GM08714 (cell line): ENCODE measurements around the gene PPIA.

Experiments used
- H3K4me3 ChIP-seq: fragments of 200-500 bp; sonication (Bioruptor generic); 2 replicates; pipeline ENCODE4 v1.5.1; 2014; ENCODE audit warnings: mild to moderate bottlenecking, low read length, inconsistent platforms
- ZNF274 ChIP-seq: IDR thresholded peaks from 2 replicates; pipeline ENCODE4 v1.6.1; 2012; ENCODE audit warnings: mild to moderate bottlenecking, low read depth, low read length

Gene PPIA

DNA sequence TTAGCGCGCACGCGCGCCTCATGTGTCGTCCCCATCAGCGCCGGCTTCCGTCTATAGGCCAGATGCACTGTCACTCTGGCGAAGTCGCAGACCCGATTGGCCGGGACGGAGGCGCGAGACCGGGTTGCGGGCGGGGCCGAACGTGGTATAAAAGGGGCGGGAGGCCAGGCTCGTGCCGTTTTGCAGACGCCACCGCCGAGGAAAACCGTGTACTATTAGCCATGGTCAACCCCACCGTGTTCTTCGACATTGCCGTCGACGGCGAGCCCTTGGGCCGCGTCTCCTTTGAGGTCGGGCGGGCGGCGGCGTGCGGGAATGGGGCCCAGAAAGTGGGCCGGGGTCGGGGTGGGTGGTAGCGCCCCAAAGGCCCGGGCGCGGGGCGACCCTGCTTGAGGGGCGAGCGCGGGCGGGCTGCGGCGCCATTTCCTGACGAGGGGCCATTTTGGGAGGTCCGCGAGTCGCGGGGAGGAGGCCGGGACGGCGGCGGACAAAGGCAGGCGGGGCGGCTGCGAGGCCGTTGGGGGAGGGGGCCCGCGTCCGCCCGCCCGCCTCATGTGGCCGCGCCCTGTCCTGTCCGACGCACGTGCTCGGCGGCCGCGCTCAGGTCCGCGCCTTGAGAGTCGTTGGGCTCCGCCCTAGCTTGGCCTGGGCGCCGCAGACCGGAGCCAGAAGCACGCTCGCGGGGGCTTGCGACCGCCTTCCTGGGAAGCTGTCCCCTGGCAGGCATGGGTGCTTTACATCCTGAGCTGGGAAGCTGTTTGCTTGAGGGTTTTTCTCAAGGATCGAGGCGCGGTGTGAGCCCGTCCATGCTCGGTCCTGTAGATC lies at the start of gene PPIA:
TSS of gene PPIA (plus strand) at position 178 of the 825 bp plus-strand sequence. CDS start at position 222, 44 bp downstream.
- no peak for TF ChIP-seq ZNF274

DNA sequence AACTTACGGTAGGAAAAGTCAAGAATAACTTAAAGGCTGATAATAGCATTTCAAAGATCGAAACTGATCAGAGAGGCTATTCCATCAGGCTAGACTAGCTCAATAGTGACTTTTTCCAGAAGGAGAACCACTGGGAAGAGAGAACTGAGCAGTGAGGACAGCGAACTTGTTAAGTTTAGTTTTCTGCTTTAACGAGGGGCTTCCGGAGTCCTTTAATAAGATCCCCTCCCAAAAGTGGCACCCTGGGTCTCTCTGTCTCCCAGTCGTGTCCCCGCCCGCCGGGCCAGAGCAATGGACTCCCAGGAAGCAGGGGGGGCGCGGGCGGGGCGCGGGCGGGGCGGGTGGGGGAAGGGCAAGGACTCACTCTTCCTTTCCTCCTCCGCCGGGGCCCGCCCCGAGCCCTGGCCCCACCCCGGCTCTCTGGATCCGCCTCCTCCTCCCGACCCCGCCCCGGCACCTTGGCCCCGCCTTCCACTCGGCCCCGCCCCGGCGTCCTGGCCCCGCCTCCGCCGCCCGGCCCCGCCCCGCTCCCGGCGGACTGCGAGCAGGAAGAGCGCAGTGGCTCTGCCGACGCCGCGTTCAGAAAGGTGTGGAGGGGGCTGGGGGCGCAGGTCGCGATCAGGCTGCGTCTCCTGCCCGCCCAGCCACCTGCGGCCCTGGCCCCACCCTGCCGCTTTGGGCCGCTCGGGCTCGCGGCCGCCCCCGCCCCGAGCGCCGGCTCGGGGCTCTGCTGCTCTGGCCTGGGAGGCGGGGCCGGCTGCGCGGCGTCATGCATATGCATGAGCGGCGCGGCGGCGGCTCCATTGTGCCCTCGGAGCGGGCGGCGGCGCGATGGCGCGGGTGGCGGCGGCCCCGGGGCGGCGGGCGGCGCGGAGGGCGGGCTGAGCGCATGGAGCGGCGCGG lies 48.2 kb upstream of the PPIA start, which contains the start of gene ZMIZ2:
TSS of gene ZMIZ2 (plus strand) at position 803 of the 903 bp plus-strand sequence. CDS start 7,403 bp downstream, outside the sequence.
- TF ChIP-seq ZNF274: no peak
- peak within 1 kb of the TSS; percentile 87 for H3K4me3 ChIP-seq

More for the DNA sequence above, at the start of gene PPIA:
- peak within 1 kb of the TSS; percentile 98 for H3K4me3 ChIP-seq

DNA sequence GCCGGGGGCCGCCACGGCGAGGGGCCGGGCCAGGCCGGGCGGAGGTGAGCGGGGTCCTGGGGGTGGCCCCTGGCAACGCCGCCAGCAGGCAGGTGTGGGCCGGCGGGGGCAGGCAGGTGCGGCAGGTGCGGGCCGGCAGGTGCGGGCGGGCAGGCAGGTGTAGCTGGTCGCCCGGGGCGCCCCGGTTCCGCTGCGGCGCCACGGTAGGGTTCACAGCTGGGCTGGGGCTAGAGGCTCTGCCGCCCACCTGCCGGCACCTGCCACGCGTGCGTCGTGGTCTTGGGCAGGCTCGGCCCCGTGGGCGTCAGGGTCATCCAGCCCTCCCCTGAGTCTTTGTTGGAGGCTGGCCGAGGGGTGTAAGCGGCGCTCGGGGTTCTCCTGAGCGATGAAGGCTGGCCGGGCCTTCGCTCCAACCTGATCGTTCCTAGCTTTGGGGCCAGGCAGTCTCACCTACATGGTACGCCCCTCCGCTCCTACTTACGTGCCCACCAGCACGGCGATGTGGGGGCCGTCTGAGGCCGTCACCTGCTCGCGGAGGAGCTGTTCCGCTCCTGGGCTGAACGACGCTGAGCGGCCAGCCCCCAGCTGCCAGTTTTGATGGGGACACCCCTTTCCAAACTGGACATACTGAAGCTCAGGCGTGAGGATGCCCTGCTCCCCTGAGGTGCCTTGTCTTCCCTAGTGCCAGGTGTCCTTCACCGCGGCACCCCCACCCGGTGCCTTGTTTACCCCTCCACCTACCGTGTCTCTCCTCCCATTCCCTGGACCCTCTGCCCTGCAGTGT lies 47.3 kb upstream of the PPIA start:
- no peak for TF ChIP-seq ZNF274

DNA sequence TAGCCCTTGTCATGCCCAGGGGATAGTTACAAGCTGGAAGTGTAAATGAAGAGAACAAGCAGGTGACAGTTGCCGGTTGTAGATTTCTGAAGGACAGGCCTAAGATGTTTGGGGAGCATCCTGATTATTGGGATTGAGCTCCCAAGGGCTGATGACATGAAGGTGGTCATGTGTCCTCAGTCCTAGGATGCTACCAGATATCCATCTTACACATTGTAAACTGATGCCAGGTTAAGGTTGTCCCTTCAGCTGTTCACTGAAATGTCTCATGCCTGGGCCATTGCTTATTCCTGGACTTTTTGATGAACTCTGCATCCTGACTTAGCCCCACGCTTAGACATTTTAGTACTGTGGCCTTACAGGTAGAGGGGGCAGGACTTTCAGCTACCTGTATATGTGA lies 46.5 kb upstream of the PPIA start:
- peak overlapping the region; percentile 87 for H3K4me3 ChIP-seq
- no peak for TF ChIP-seq ZNF274

More for the DNA sequence above, 47.3 kb upstream of the PPIA start:
- peak overlapping the region; percentile 87 for H3K4me3 ChIP-seq

DNA sequence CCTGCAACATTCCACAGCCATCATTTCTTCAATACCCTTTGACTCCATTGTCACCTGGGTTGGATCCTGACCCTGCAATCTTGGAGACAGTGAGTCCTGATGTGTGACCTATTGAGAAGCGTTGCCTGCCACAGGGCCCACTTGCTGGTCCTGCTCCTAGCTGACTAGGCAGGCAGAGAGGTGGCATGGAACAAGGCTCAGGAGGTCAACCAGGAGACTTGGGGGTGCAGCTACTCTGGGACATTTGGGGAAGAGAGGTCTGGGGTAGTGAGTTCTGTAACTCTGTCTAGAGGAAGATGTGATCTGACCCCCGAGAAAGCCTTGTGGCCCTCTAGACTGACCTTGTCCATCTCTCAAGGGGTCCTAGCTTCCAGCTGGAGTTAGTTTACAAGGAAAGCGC lies 46.1 kb upstream of the PPIA start:
- no peak for TF ChIP-seq ZNF274
- H3K4me3 ChIP-seq: peak overlapping the region; percentile 87

DNA sequence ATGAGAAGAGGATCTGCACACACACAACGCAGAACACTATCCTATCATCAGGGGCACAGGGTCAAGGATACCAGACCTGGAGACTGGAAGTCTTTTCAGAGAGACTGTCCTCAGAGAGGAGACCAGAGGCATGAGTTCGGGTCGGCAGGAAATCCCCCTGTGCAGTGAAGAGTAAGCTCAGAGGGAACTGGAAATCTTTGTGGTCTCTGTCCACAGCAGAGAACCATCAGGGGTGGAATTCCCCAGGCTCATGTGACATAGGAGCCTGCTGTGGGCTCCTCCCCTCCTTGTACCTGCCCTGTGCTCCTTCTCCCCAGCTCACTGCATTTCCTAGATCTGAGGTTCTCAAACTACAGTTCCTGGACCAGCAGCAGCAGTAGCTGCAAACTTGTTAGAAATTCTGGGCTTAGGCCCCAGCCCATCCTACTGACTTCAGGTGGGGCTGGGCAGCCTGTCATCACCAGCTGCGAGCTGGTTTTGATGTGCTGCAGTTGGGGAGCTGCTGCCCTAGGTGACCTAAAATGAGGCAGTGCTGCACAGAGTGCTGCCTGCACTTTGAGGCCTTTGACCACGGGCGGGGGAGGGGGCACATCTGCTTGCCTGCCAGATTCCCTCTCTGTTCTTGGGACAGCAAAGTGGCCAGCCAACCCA lies 45.4 kb upstream of the PPIA start:
- TF ChIP-seq ZNF274: no peak
- H3K4me3 ChIP-seq: peak overlapping the region; percentile 87; the same call in 1 of the 2 replicates

DNA sequence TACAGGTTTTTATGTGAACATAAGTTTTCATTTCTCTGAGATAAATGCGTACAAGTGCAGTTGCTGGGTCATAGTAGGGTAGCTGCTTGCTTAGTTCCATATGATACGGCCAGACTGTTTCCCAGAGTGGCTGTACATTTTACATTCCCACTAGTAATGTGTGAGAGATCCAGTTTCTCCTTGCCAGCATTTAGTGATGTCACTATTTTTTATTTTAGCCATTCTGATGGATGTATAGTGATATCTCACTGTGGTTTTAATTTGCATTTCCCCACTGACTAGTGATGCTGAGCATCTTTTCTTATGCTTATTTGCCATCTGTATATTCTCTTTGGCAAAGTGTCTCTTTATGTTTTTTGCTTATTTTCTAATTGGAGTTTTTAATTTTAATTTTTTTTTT lies 43.7 kb upstream of the PPIA start:
- TF ChIP-seq ZNF274: no peak

DNA sequence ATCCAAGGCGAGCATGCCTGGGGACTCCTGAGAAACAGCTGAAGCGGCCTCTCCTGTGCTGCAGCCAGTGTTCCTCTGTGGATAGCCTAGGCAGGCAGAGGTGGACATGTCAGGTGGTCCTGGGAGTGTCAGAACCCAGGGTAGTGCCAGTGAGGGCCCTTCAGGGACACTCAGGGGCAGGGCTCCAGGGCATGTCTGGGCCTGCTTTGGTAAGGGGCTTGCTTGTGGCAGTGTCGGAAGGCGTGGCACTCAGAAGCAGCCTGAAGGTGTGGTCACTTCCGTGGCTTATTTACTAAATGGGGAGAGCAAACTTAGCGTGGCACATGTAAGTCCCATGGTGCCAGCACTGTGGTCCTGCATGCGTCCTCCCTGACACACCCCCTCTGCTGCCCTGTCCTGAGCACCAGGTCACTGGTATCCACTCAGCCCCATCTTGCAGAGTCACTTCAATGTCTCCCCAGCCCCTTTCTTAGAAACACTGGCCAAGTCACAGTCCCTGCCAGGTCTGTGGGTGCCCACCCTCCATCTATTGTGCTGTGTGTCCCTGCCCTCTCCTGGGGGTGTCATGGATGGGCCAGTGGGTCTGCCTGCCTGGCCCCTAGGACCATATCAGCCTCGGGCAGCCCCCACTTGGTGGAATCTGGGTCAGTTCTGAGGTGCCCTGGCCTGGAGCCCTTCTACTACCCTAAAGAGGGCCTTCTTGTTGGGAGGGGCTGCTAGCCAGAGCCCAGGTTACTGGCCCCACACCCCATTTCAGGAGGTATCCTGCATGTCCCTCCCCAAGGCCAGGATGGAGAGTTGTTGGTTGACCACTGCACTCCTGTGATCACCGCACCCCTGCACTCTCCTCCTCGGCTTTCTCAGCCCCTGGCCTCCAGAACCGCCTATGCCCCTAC lies 41.4 kb upstream of the PPIA start:
- TF ChIP-seq ZNF274: no peak
- H3K4me3 ChIP-seq: no peak overlapping the region

More for the DNA sequence above, 43.7 kb upstream of the PPIA start:
- no peak overlapping the region for H3K4me3 ChIP-seq

DNA sequence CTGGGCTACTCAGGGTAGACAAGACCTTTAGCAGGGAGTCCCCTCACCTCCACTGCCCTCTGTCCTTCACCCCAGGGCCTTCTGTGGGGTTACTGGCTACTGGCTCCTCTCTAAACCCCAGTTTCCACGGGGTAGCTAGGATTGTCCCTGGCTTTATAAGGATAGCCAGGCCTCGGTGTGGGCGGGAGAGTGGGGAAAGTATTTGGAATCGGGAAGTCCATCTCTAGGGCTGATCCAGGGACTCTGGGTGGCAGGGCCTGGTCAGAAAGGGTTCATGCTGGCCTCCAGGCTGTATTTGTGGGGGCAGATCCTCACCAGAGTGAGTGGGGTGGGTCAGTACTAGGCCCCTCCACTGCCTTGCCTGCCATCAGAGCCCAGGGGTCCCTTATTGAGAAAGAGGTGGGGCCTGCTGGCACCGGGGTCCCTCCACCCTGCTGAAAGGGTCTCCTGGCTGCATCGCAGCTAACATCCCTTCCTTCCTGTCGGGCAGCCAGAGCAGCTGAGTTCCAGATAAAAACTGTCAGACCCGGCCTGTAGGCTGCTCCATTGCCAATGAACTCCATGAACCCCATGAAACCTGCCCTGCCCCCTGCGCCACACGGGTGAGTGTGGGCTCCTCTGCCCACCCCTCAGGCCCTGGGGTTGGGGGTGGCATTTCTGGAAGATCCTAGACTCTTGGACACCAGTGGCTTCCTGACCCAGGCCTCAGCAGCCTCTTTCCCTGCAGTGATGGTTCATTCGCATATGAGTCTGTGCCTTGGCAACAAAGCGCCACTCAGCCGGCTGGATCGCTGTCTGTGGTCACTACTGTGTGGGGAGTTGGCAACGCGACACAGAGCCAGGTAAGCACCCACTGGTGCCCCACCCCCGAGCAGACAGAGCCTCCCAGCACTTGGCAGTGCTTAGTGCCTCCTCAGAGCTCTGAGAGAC lies 40.5 kb upstream of the PPIA start:
- TF ChIP-seq ZNF274: no peak

DNA sequence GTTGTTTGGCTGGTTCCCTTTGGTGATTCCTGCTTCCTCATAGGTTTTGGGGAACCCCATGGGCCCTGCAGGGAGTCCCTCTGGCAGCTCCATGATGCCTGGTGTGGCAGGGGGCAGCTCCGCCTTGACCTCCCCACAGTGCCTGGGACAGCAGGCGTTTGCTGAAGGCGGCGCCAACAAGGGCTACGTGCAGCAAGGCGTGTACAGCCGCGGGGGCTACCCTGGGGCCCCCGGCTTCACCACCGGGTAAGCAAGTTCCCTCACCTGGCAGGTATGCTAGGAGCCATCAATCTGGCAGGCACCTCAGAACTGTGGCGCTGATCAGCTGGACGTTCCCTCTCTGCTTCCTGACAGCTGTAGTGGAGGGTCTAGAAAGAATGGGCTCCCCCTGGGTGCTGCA lies 39.6 kb upstream of the PPIA start:
- H3K4me3 ChIP-seq: no peak overlapping the region
- no peak for TF ChIP-seq ZNF274

More for the DNA sequence above, 40.5 kb upstream of the PPIA start:
- H3K4me3 ChIP-seq: no peak overlapping the region

DNA sequence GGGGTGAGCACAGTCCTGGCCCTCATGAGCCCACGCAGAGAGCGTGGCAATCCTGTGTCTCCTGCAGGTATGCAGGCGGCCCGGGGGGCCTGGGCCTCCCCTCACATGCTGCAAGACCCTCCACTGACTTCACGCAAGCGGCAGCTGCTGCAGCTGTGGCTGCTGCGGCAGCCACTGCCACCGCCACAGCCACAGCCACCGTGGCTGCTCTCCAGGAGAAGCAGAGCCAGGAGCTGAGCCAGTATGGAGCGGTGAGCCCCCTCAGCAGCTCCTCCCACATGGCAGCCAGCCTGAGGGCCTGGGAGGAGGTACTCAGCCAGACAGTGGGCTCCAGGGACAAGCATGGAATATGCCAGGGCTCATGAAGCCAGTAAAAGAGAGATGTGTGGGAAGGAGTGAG lies 39.2 kb upstream of the PPIA start:
- no peak overlapping the region for H3K4me3 ChIP-seq
- TF ChIP-seq ZNF274: no peak
